HepG2 (cell line): ENCODE results near the gene UACA. TPM values are rescaled to one million over a fixed set of nuclear protein-coding genes. Genes with fewer than 3 reads are reported as not detected.

Experiments used
- ATAC-seq: fragments of 200-7000 bp; cut with Tn5 transposase; 3 replicates; pipeline ENCODE4 v1.9.1; 2020; ENCODE audit warnings: mild to moderate bottlenecking, moderate library complexity
- BruUV-seq: library from RNA; stranded (reverse); fragments of 400-500 nt; replicated peaks from 2 replicates; lab custom pipeline; 2021; lab: Mats Ljungman, UMichigan
- CTCF ChIA-PET: fragments of 300-600 bp; formaldehyde crosslinking; extraction: SDS; loops from one replicate; lab custom pipeline; 2021; ENCODE audit warnings: low total read pairs, inconsistent platforms, low intra/inter-chr PET ratio; lab: Yijun Ruan, JAX
- POLR2A ChIA-PET: fragments of 350-600 bp; sonication (Branson Sonifier 250); formaldehyde crosslinking; loops from one replicate; lab custom pipeline; 2020; ENCODE audit warnings: antibody characterized with exemption, inconsistent platforms; lab: Yijun Ruan, JAX
- DNase-seq: peaks from one replicate; pipeline ENCODE4 v3.0.0-alpha.2; 2015; ENCODE audit warnings: low spot score
- FAIRE-seq: peaks from 3 replicates; lab custom pipeline; 2011; peaks lifted over from hg19 to GRCh38; lab: Jason Lieb, UNC
- H2AFZ ChIP-seq: one replicate; pipeline ENCODE4 v1.6.1; 2011; ENCODE audit warnings: low read length, inconsistent platforms
- H3K27ac ChIP-seq: fragments of 300-600 bp; 3 replicates; pipeline ENCODE4 v1.8.0; 2011; ENCODE audit warnings: mixed run types, mild to moderate bottlenecking, mixed read lengths, low read length, inconsistent platforms; ENCODE audit not compliant: insufficient read depth; ENCODE audit errors: extremely low read length
- H3K27me3 ChIP-seq, 2 experiments: fragments of 200-600 bp in 1 of 2; 2 replicates in 1 of 2; 3 replicates in 1 of 2; pipeline versions ENCODE4 v1.6.0 to v1.8.0; 2011; ENCODE audit warnings: low read length in 2 of 2, mild to moderate bottlenecking in 2 of 2, moderate library complexity in 2 of 2, inconsistent platforms in 1 of 2; ENCODE audit not compliant: insufficient read depth in 2 of 2, control insufficient read depth in 1 of 2
- H3K36me3 ChIP-seq, 2 experiments: fragments of 200-600 bp in 1 of 2; replicated peaks in 1 of 2; 2 replicates in 1 of 2; 3 replicates in 1 of 2; pipeline versions ENCODE4 v1.5.1 to v1.8.0; 2011; ENCODE audit warnings: low read length in 2 of 2, inconsistent platforms in 1 of 2; ENCODE audit not compliant: insufficient read depth in 2 of 2, control insufficient read depth in 1 of 2
- H3K4me1 ChIP-seq: 2 replicates; pipeline ENCODE4 v1.5.1; 2012; ENCODE audit warnings: low read length, inconsistent platforms; ENCODE audit not compliant: insufficient read depth
- H3K4me2 ChIP-seq: 2 replicates; pipeline ENCODE4 v1.6.0; 2011; ENCODE audit warnings: low read depth, low read length, inconsistent platforms
- H3K4me3 ChIP-seq, 3 experiments: fragments of 200-600 bp in 1 of 3; sonication (generic), shearing (Covaris generic) in 1 of 3; replicated peaks in 1 of 3; 2 replicates each; pipeline ENCODE4 v1.5.1; 2011 to 2016; ENCODE audit warnings: low read length in 3 of 3, inconsistent platforms in 2 of 3, low read depth in 2 of 3, mild to moderate bottlenecking in 2 of 3, control low read depth in 1 of 3, mixed read lengths in 1 of 3; ENCODE audit not compliant: insufficient read depth in 1 of 3
- H3K79me2 ChIP-seq: one replicate; pipeline ENCODE4 v1.6.1; 2011; ENCODE audit warnings: low read length, inconsistent platforms; ENCODE audit not compliant: insufficient read depth
- H3K9ac ChIP-seq: 2 replicates; pipeline ENCODE4 v1.6.0; 2011; ENCODE audit warnings: mild to moderate bottlenecking, low read depth, low read length, inconsistent platforms; ENCODE audit not compliant: insufficient read depth
- H3K9me3 ChIP-seq: 2 replicates; pipeline ENCODE4 v1.5.1; 2012; ENCODE audit warnings: mild to moderate bottlenecking, low read length
- H4K20me1 ChIP-seq: 2 replicates; pipeline ENCODE4 v1.6.0; 2011; ENCODE audit warnings: inconsistent platforms, mild to moderate bottlenecking, low read length, moderate library complexity; ENCODE audit not compliant: insufficient read depth
- HOXD1 ChIP-seq: sonication (generic); formaldehyde crosslinking; IDR thresholded peaks from 2 replicates; pipeline ENCODE4 v1.5.0; 2020; ENCODE audit warnings: missing genetic modification reagents
- MLLT10 ChIP-seq: sonication (generic); formaldehyde crosslinking; IDR thresholded peaks from 2 replicates; pipeline ENCODE4 v1.4.0; 2020; ENCODE audit warnings: missing genetic modification reagents
- SNRNP70 ChIP-seq: fragments of 200-400 bp; formaldehyde crosslinking; IDR thresholded peaks from 2 replicates; pipeline ENCODE4 v1.6.1; 2017; ENCODE audit warnings: mild to moderate bottlenecking, low read depth, low read length, moderate library complexity
- SP5 ChIP-seq: IDR thresholded peaks from 2 replicates; pipeline ENCODE4 v1.6.1; 2016; ENCODE audit warnings: low read depth, borderline replicate concordance
- U2AF1 ChIP-seq: fragments of 200-400 bp; formaldehyde crosslinking; optimal IDR thresholded peaks from 2 replicates; pipeline ENCODE3; 2017; ENCODE audit warnings: mild to moderate bottlenecking, low read depth, low read length
- ZC3H4 ChIP-seq: sonication (generic); formaldehyde crosslinking; IDR thresholded peaks from 2 replicates; pipeline ENCODE4 v1.4.0; 2020; ENCODE audit warnings: missing genetic modification reagents, borderline replicate concordance
- ZNF337 ChIP-seq: sonication (generic); formaldehyde crosslinking; IDR thresholded peaks from 2 replicates; pipeline ENCODE4 v1.5.1; 2020; ENCODE audit warnings: missing genetic modification reagents, low read depth, mild to moderate bottlenecking, borderline replicate concordance
- ZNF44 ChIP-seq: sonication (generic); formaldehyde crosslinking; IDR thresholded peaks from 2 replicates; pipeline ENCODE4 v1.5.1; 2020; ENCODE audit warnings: mild to moderate bottlenecking, missing genetic modification reagents
- WGBS: methylation state at CpG from one replicate; pipeline ENCODE4 v1.1.6; 2017; ENCODE audit warnings: low lambda C conversion rate; 5-methylcytosine and 5-hydroxymethylcytosine counted together
- in situ Hi-C: cut with HindIII; loops from 2 replicates; pipeline ENCODE4 v1.10.0; 2017; ENCODE audit warnings: low pct_unique_long_range_greater_than_20kb; ENCODE audit not compliant: extremely low pct_ligation_motif_present
- intact Hi-C: fragments of 100-400 bp; cut with micrococcal nuclease; formaldehyde crosslinking; loops from one replicate; pipeline ENCODE4 v1.10.0; 2022; ENCODE audit not compliant: unreplicated experiment
- polyA plus RNA-seq, 8 experiments: library from polyadenylated mRNA; depleted of rRNA in 3 of 8; stranded (reverse) in 7 of 8; unstranded in 1 of 8; fragments of >200 nt; fragmentation: Illumina TruSeq in 4 of 8; extraction: Trizol in 4 of 8; gene quantifications; 2 replicates each; pipeline versions ENCODE4 v1.2.1 to v1.2.3, GENCODE V29; 2011 to 2016; ENCODE audit warnings: low read depth in 4 of 8, missing spikeins in 1 of 8, mixed read lengths in 1 of 8; ENCODE audit not compliant: insufficient read depth in 1 of 8
- total RNA-seq, 5 experiments: library from RNA; depleted of rRNA; stranded (reverse); fragments of >200 nt; fragmentation: Illumina TruSeq; extraction: Trizol; gene quantifications; 2 replicates each; pipeline ENCODE4 v1.2.3, GENCODE V29; 2016; ENCODE audit warnings: low read depth in 1 of 5
- TF ChIP-seq, protein P1 (sequence below): sonication (generic); formaldehyde crosslinking; IDR thresholded peaks from 2 replicates; pipeline ENCODE4 v1.4.0; 2020; ENCODE audit warnings: mild to moderate bottlenecking, missing genetic modification reagents

The UACA gene
- total and polyA plus RNA-seq, 2 of the 13 experiments (the other 11 are each of a cell fraction or from before 2014, with no cell fraction given): 17.8 to 39.2 TPM

DNA sequence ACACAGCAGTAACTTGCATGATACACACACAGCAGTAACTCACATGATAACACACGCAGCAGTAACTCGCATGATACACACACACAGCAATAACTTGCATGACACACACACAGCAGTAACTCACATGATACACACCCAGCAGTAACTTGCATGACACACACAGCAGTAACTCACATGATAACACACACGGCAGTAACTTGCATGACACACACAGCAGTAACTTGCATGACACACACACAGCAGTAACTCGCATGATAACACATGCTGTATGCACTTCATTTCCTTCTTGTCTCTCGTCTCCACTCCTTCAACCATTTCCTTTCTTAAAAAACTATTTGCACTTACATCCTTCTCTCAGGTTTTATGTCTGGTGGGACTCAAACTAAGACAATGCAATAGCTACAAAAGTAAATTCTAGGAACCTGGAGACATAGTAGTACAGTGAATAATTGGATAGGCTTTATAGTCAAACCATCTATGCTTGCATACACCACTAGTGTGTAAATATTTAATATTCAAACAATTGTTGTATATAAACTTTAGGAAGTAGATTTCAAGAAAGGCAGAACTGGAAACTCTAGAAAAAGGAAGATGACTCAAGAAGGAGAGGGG is 130.8 kb downstream of the UACA start (continued):
- TF ChIP-seq, protein P1, sequence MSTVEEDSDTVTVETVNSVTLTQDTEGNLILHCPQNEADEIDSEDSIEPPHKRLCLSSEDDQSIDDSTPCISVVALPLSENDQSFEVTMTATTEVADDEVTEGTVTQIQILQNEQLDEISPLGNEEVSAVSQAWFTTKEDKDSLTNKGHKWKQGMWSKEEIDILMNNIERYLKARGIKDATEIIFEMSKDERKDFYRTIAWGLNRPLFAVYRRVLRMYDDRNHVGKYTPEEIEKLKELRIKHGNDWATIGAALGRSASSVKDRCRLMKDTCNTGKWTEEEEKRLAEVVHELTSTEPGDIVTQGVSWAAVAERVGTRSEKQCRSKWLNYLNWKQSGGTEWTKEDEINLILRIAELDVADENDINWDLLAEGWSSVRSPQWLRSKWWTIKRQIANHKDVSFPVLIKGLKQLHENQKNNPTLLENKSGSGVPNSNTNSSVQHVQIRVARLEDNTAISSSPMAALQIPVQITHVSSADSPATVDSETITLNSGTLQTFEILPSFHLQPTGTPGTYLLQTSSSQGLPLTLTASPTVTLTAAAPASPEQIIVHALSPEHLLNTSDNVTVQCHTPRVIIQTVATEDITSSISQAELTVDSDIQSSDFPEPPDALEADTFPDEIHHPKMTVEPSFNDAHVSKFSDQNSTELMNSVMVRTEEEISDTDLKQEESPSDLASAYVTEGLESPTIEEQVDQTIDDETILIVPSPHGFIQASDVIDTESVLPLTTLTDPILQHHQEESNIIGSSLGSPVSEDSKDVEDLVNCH (CRISPR knock-in tag): no peak
- TF ChIP-seq ZNF44 (CRISPR knock-in tag): no peak
- no peak for TF ChIP-seq HOXD1 (CRISPR knock-in tag)

DNA sequence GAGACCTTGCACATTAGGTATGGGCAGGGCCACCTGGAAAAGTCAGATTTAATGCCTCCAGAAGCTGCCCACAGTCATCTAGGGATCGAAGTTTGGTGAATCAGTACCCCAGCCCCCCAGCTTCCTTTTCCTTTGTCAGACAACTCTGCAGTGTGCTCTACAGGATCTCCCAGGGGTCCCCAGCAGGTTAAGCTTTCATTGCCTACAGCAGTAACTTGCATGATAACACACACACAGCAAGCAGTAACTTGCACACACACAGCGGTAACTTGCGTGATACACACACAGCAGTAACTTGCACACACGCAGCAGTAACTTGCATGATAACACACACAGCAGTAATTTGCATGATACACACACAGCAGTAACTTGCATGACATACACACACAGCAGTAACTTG is 131.3 kb downstream of the UACA start:
- in situ Hi-C loops: no loop called here
- H4K20me1 ChIP-seq: no peaks in the 10 kb centered on the region
- TF ChIP-seq MLLT10 (no peak), ZC3H4 (CRISPR knock-in tag) (no peak), ZNF337 (no peak), SNRNP70 (no peak), SP5 (CRISPR knock-in tag) (no peak), U2AF1 (no peak)
- TF ChIP-seq, all 625 proteins: peak for 0
- WGBS: 83% methylated on average over 2 of the region's 4 CpGs
- H3K9ac ChIP-seq: no peak overlapping the region
- H3K36me3 ChIP-seq: no peaks in the 10 kb centered on the region
- BruUV-seq: no TSS peak
- no peak overlapping the region for H3K4me2 ChIP-seq
- H3K27ac ChIP-seq: no peak overlapping the region
- no peaks in the 10 kb centered on the region for H3K79me2 ChIP-seq
- no peak for ATAC-seq
- peaks cover 0 to 14% of the 10 kb centered on the region in 2 experiments; a peak in 2 of 5 replicates for H3K27me3 ChIP-seq
- FAIRE-seq: no peak
- no peak for DNase-seq
- intact Hi-C loops: no loop called here
- POLR2A ChIA-PET: no interaction called here
- no peak overlapping the region for H2AFZ ChIP-seq
- no peak overlapping the region for H3K4me3 ChIP-seq
- CTCF ChIA-PET: no interaction called here
- peaks cover 24% of the 10 kb centered on the region for H3K4me1 ChIP-seq
- H3K9me3 ChIP-seq: no peaks in the 10 kb centered on the region
